Measurements from ENCODE around the gene ASTL.

GRCh38 chr2:96119389-96119751 is 18.9 kb downstream of the ASTL start:
- TF ChIP-seq ZNF70 (CRISPR knock-in tag; IDR thresholded peaks at IDR 0.05) (no peak), TOX (CRISPR knock-in tag; IDR thresholded peaks at IDR 0.05; ENCODE audit: borderline replicate concordance) (no peak), ZNF8 (CRISPR knock-in tag; IDR thresholded peaks at IDR 0.05) (no peak), TSHZ2 (CRISPR knock-in tag; IDR thresholded peaks at IDR 0.05) (no peak), PATZ1 (CRISPR knock-in tag; IDR thresholded peaks at IDR 0.05; ENCODE audit: borderline replicate concordance) (no peak), ZFP3 (CRISPR knock-in tag; IDR thresholded peaks at IDR 0.05) (no peak), ESRRG (CRISPR knock-in tag; IDR thresholded peaks at IDR 0.05) (no peak), ARNTL (CRISPR knock-in tag; IDR thresholded peaks at IDR 0.05; ENCODE audit: borderline replicate concordance, low read depth) (no peak), RARB (CRISPR knock-in tag; IDR thresholded peaks at IDR 0.05) (no peak), ZFP30 (CRISPR knock-in tag; IDR thresholded peaks at IDR 0.05) (no peak), POU6F1 (CRISPR knock-in tag; IDR thresholded peaks at IDR 0.05; ENCODE audit: borderline replicate concordance, low read depth) (no peak), CSDC2 (CRISPR knock-in tag; IDR thresholded peaks at IDR 0.05) (no peak)
